Gastrocnemius medialis (tissue), 4 donors: ENCODE measurements around the gene PODNL1.

ENCODE experiments used
- CTCF ChIP-seq, 5 experiments: fragments of 450-650 bp in 3 of 5; fragments of 200-600 bp in 2 of 5; sonication (generic) in 2 of 5; IDR thresholded peaks in 4 of 5; conservative IDR thresholded peaks in 1 of 5; 1 replicate in 4 of 5; 2 replicates in 1 of 5; pipeline ENCODE4 v1.5.1; 2016 to 2019; ENCODE audit warnings: antibody characterized with exemption in 5 of 5, mild to moderate bottlenecking in 3 of 5, moderate library complexity in 3 of 5
- POLR2A ChIP-seq, 2 donors: fragments of 450-650 bp; IDR thresholded peaks; one replicate each; pipeline ENCODE4 v1.6.1; 2017; ENCODE audit warnings: antibody characterized with exemption in 2 of 2, mild to moderate bottlenecking in 2 of 2, moderate library complexity in 2 of 2

GRCh38 chr19:13962699-13963602, 24.7 kb upstream of the PODNL1 start:
- TF ChIP-seq CTCF (IDR thresholded peaks at IDR 0.05 in 4 of 5, conservative IDR thresholded peaks at IDR 0.05 in 1 of 5) (no peak), POLR2A (IDR thresholded peaks at IDR 0.05) (no peak)
